MM.1S (cell line): ENCODE results near the gene IPMK.

Source experiments
- CTCF ChIP-seq: fragments of 300-600 bp; sonication (generic); IDR thresholded peaks from 2 replicates; pipeline ENCODE4 v1.5.1; 2016; ENCODE audit warnings: antibody characterized with exemption, low read length, mixed read lengths
- EZH2 ChIP-seq: fragments of 300-600 bp; sonication (generic); optimal IDR thresholded peaks from 2 replicates; pipeline ENCODE3; 2017; ENCODE audit warnings: low read depth, mild to moderate bottlenecking, antibody characterized with exemption, low read length, mixed read lengths

GRCh38 chr10:58174831-58175230 lies 92.9 kb downstream of the IPMK start:
- TF ChIP-seq CTCF (no peak), EZH2 (no peak)
